ENCODE measurements around the gene CALM3.
"Not testable (repeated sequence)": the region's sequence is repeated elsewhere in the genome, so short reads cannot be mapped to it uniquely, and the experiment has no call there.

Gene CALM3

GRCh38 chr19:46616631-46617322 is 15.6 kb downstream of the CALM3 start:
- no peak for DNase-seq

- DNase-seq = no peak
Observed at GRCh38 chr19:46617601-46618000, 16.5 kb downstream of the CALM3 start.

GRCh38 chr19:46618670-46619231 is 17.6 kb downstream of the CALM3 start:
- no peak for DNase-seq

- no peak for DNase-seq
Observed at GRCh38 chr19:46620267-46620666, 19.1 kb downstream of the CALM3 start.

GRCh38 chr19:46620716-46621115 is 19.6 kb downstream of the CALM3 start:
- DNase-seq = no peak

GRCh38 chr19:46621191-46622117 is 20.3 kb downstream of the CALM3 start:
- DNase-seq = no peak

- no peak for DNase-seq
Observed at GRCh38 chr19:46622118-46622446, 21.0 kb downstream of the CALM3 start.

GRCh38 chr19:46623915-46624502 is 22.9 kb downstream of the CALM3 start:
- DNase-seq = no peak

GRCh38 chr19:46624958-46625661 is 24.0 kb downstream of the CALM3 start, which contains the start of gene PTGIR:
TSS of gene PTGIR (minus strand) at chr19:46625089. CDS start at chr19:46624225, 864 bp downstream.
- DNase-seq = no peak

- no peak for DNase-seq
Observed at GRCh38 chr19:46625731-46626130, 24.6 kb downstream of the CALM3 start.

- no peak for DNase-seq
Observed at GRCh38 chr19:46626446-46626845, 25.3 kb downstream of the CALM3 start.

- DNase-seq = not testable (repeated sequence)
Observed at GRCh38 chr19:46628970-46629369, 27.8 kb downstream of the CALM3 start.

- no peak for DNase-seq
Observed at GRCh38 chr19:46629546-46630025, 28.5 kb downstream of the CALM3 start.

GRCh38 chr19:46630586-46631205 is 29.6 kb downstream of the CALM3 start:
- no peak for DNase-seq

GRCh38 chr19:46631481-46631880 is 30.4 kb downstream of the CALM3 start:
- no peak for DNase-seq

GRCh38 chr19:46633130-46633529 is 32.0 kb downstream of the CALM3 start:
- no peak for DNase-seq

- DNase-seq = peak; percentile 24
Observed at GRCh38 chr19:46634045-46634655, 33.0 kb downstream of the CALM3 start.

GRCh38 chr19:46634656-46635218 is 33.6 kb downstream of the CALM3 start:
- DNase-seq = no peak

GRCh38 chr19:46635920-46636761 is 35.0 kb downstream of the CALM3 start, which contains the start of gene GNG8:
TSS of gene GNG8 (minus strand) at chr19:46636202. CDS start at chr19:46634682, 1,520 bp downstream.
- no peak for DNase-seq

- DNase-seq = no peak
Observed at GRCh38 chr19:46637224-46637623, 36.1 kb downstream of the CALM3 start.
